ENCODE data around the gene COL13A1.

GRCh38 chr10:69885379-69886013 is 83.8 kb downstream of the COL13A1 start:
- TF ChIP-seq CTCF (conservative IDR thresholded peaks at IDR 0.05 in 1 of 2, IDR thresholded peaks at IDR 0.05 in 1 of 2; ENCODE audit: low read depth in 1 of 2, low read length in 2 of 2): peak; percentile 41 to 50
- TF ChIP-seq EZH2 (IDR thresholded peaks at IDR 0.05; ENCODE audit: low read length, missing control alignments): no peak
